ENCODE measurements around the gene CSMD2.

DNA sequence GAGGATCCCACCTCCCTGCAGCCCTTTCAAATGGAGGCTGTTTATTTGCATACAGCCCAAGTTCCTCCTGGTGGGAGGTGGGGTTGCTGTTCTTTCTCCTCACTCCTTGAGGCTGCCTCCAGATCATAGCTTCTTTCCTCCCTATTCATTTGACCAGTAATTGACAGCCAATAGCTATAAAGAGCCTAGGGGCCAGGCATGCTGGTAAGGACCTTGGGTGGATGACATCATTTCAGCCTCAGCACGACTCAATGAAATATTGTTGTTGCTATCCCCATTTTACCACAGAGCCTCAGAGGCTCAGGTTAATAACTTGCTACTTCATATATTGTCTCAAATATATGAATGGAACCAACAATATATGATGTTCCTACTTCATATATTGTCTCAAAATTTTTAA lies 661.5 kb downstream of the CSMD2 start:
- TF ChIP-seq POLR2AphosphoS5 (IDR thresholded peaks at IDR 0.05; ENCODE audit: low read depth, low read length) = no peak
- TF ChIP-seq POLR2A (IDR thresholded peaks at IDR 0.05; ENCODE audit: low read depth, low read length) = no peak
- TF ChIP-seq TAF1 (IDR thresholded peaks at IDR 0.05; ENCODE audit: borderline replicate concordance, low read depth, low read length) = no peak

All from GM12892 (cell line).